Ishikawa (cell line): Measurements from ENCODE around the gene PFN2.

Experiments used
- CEBPB ChIP-seq: IDR thresholded peaks from 2 replicates; pipeline ENCODE4 v1.6.1; 2012
- CREB1 ChIP-seq: IDR thresholded peaks from 2 replicates; pipeline ENCODE4 v1.6.1; 2012; ENCODE audit warnings: low read depth
- EGR1 ChIP-seq: IDR thresholded peaks from 2 replicates; pipeline ENCODE4 v1.6.1; 2012
- EP300 ChIP-seq: IDR thresholded peaks from 2 replicates; pipeline ENCODE4 v1.6.1; 2012; ENCODE audit warnings: borderline replicate concordance
- FOXM1 ChIP-seq: IDR thresholded peaks from 2 replicates; pipeline ENCODE4 v1.6.1; 2012; ENCODE audit warnings: low read depth, borderline replicate concordance
- MAX ChIP-seq: IDR thresholded peaks from 2 replicates; pipeline ENCODE4 v1.6.1; 2012
- NFIC ChIP-seq: IDR thresholded peaks from 2 replicates; pipeline ENCODE4 v1.6.1; 2012
- RAD21 ChIP-seq: IDR thresholded peaks from 2 replicates; pipeline ENCODE4 v1.6.1; 2012; ENCODE audit warnings: low read depth
- REST ChIP-seq: IDR thresholded peaks from 2 replicates; pipeline ENCODE4 v1.6.1; 2012; ENCODE audit warnings: low read depth, mild to moderate bottlenecking
- TAF1 ChIP-seq: IDR thresholded peaks from 2 replicates; pipeline ENCODE4 v1.6.1; 2012; ENCODE audit warnings: low read depth, mild to moderate bottlenecking
- TCF12 ChIP-seq: IDR thresholded peaks from 2 replicates; pipeline ENCODE4 v1.6.1; 2012; ENCODE audit warnings: low read depth
- TEAD4 ChIP-seq: IDR thresholded peaks from 2 replicates; pipeline ENCODE4 v1.6.1; 2012
- USF1 ChIP-seq: IDR thresholded peaks from 2 replicates; pipeline ENCODE4 v1.6.1; 2012
- YY1 ChIP-seq: IDR thresholded peaks from 2 replicates; pipeline ENCODE4 v1.6.1; 2012; ENCODE audit warnings: low read depth
- ZBTB7A ChIP-seq: IDR thresholded peaks from 2 replicates; pipeline ENCODE4 v1.6.1; 2012; ENCODE audit warnings: low read depth

The PFN2 gene

GRCh38 chr3:149969110-149969939 lies 1.4 kb downstream of the PFN2 start:
- no peak for TF ChIP-seq CREB1
- TF ChIP-seq TCF12, result no peak
- TF ChIP-seq EGR1, result no peak
- peak; percentile 48; the same call in 1 of the 2 replicates for TF ChIP-seq TEAD4

GRCh38 chr3:149968216-149968615 lies 2.5 kb downstream of the PFN2 start:
- no peak for TF ChIP-seq MAX
- no peak for TF ChIP-seq ZBTB7A
- TF ChIP-seq TCF12, result no peak
- no peak for TF ChIP-seq TAF1
- TF ChIP-seq USF1, result no peak

- TF ChIP-seq CEBPB, result peak; percentile 59
- TF ChIP-seq CREB1, result no peak
- TF ChIP-seq MAX, result no peak
- no peak for TF ChIP-seq EP300
- TF ChIP-seq TEAD4, result no peak
- peak; percentile 58 for TF ChIP-seq RAD21
- no peak for TF ChIP-seq REST
These were observed 3.5 kb downstream of the PFN2 start for GRCh38 chr3:149967086-149967685.

GRCh38 chr3:149965278-149965677 lies 5.4 kb downstream of the PFN2 start:
- TF ChIP-seq TCF12 (no peak), TEAD4 (no peak), USF1 (no peak), YY1 (no peak), CREB1 (no peak), REST (no peak), EGR1 (no peak), RAD21 (no peak), CEBPB (no peak), NFIC (no peak), TAF1 (no peak)

GRCh38 chr3:149964291-149964690 lies 6.4 kb downstream of the PFN2 start:
- TF ChIP-seq FOXM1, result no peak
- no peak for TF ChIP-seq CEBPB
- TF ChIP-seq ZBTB7A, result no peak
- no peak for TF ChIP-seq MAX
- TF ChIP-seq USF1, result no peak
- TF ChIP-seq TAF1, result no peak
- no peak for TF ChIP-seq EP300
- TF ChIP-seq YY1, result no peak

- TF ChIP-seq REST (no peak), CREB1 (no peak), NFIC (no peak), MAX (no peak), TAF1 (no peak), RAD21 (no peak), EGR1 (no peak), YY1 (no peak), FOXM1 (no peak), ZBTB7A (no peak), EP300 (no peak), TEAD4 (no peak), USF1 (no peak), CEBPB (no peak), TCF12 (no peak)
These were observed 7.2 kb downstream of the PFN2 start for GRCh38 chr3:149963485-149963884.
